Activated naive CD4-positive, alpha-beta T cell treated with anti-CD3 and anti-CD28 coated beads, Interleukin-2, amount 50 U/mL, for 16 hours (primary cell): ENCODE data around the gene SHC1.

Experiments
- DNase-seq: peaks from one replicate; pipeline ENCODE4 v3.0.0-alpha.2; 2020

SHC1 gene

DNA sequence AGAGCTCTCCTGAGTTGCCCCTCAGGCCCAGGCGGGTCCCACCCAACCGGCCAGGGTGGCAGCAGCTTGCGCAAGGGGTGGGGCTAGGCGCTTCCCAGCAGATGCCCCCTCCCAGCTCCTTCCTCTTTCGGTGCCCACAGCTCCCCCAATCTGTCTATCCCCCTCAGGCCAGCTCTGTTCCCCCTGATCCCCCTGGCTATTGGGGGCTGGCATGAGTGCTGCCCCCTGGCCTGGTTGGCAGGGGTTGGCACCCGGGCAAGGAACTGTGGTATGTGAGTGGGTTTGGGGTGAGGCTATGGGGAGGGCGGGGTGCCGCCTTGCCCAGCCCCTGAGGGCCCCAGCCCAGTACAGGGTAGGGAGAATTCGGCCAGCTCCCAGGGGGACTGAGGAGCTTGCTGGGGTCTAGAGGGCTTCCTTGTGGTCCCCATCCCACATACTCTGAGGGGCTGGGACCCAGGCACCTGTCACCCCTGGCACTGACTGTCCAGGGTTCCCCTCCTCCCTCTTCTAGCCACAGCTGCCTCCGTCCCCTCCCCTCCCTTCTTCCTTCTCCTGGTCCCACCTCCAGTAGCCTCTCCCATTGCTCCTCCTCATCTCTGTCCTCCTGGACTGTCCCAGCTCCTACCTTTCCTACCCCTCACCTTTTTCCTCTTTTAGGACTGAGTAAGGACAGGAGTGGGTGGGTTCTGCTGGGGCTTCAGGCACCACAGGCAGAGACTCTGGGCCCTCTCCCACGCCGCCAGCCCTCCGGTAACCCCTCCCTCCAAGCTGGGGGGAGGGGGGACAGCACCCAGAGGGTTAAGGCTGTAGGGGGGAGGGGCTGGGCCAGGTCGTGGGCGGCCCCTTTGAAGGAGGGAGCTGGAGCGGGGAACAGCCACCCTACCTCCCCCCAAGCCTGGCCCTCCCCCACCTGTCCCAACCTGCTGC is 37.7 kb upstream of the SHC1 start:
- peak; percentile 75 for DNase-seq

DNA sequence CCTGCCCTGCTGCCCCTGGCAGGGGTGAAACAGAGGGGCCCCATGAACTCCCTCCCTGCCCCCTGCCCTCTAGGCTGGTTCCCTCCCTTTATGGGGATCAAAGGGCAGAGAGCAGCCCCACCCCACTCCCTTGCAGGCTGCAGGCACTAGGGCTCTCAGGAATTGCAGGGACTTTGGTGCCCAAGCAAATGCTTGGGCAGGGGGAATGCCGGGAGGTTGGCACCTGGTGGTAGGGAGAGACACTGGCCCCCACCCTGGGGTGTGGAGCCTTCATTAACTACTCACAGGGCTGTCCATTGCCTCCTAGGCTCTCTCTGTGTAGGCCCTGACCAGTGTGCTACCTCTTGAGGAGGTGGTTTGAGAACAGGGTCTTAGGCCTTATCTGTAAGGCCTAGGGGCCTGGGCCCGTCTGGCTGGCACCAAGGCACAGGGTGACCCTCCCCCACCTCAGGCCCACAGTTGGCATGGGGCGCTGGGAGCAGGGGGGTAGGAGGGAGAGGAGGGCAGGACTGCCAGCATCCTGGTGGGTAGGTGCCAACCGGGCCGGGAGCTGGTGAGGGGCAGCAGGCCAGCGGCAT is 36.8 kb upstream of the SHC1 start:
- peak; percentile 9 for DNase-seq

- peak; percentile 26 for DNase-seq
Measured at GRCh38 chr1:155006601-155007101, 36.1 kb upstream of the SHC1 start.

DNA sequence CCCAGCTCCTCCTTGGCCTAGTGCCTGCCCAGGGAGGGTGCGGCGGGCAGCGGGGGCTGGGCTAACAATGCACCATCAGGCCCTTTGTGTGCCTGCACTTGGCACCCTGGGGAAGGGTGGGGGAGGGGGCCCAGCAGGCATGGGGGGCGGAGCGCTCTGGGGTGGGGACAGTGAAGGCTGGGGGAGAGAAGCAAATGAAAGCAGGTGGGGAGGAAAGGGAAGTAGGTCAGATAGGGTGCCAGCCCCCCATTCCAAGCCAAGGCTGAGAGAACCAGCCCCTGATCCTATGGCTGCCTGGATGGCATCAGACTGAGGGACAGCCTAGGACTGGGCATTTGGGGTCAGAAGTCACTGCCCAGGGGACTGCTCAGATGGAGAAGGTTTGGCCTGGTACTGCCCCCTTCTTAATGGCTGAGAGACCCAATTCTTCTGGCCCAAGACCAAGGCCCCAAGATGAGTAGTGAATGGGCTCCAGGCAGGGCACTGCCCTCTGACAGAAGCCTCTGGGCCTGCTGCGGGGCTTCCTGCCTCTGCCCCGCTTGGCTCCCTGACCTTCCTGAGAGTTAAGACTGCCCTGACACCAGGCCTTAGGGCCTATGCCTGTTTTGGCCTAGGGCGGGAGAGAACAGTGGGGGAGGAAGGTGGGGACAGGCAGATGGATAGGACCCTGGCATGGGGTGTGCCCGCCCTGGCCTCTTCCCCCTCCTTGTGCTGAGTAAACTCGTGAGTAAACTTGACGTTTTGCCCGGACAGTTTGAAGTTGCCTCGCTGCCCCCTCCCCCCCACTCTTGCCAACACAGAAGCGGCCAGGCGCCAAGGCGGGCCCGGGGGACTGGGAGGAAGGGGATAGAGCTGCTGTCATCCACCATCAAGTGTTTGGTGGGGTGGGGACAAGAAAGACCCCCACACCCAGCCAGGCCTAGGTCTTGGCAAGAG is 34.8 kb upstream of the SHC1 start:
- DNase-seq: peak; percentile 29

DNA sequence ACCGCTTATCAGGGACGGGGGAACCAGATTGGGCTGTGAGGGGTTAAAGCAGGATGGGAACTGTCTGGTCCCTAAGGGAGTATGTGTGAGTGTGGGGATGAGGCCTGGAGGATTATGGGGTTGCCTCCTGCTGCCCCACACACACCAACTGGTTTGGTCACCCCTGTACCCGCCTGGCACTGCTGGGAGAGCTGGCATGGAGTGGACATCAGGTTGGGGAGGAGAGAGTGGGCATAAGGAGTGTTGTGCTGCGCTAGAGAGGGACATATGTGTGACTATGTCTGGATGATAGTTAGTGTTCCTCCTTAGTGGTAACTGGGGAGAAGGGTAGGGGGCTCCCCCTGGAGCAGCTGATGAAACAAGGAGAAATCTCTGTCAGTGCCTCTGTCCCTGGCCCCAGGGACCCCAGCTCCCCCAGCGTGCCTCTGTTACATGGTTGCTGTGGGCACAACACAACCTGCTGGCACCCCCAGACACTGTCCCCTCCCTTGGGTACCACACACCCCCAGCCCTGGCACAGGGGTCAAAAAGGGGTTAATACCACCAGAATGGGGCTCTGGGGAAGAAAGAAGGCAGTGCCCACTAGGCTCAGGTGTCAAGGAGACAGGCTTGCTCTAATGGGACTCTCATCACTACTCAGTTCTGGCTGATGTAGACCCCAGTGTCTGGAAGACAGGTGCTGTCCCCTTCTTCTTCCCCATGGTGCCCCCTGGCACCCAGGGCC is 34.0 kb upstream of the SHC1 start:
- DNase-seq: peak; percentile 21

DNA sequence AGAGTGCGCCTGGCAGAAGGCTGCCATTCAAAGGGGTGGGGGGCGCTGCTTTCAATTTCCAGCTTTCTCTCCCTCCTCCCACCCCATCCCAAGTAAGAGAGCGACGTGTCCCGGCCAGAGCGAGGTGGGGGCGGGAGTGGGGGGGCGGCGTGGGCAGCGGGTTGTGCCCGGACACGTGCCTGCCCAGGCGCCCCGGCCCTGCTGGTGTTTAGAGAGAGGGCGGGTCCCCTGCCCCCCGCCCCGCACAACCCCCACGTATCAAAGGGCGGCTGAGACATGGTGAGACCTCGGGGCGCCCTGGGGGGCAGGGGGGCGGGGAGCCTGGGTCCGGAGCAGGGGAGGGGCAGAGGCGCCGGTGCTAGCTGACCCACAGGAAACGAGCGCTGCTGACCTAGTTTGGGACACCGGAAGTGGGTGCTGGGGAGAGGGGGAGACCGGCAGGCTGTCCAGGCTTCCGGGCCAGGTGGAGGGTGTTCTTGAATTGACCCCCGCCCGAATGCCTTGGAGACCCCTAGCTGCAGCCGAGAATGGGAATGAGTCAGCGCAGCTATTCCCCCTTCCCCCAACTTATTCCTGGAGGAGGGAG is 33.3 kb upstream of the SHC1 start:
- DNase-seq: no peak

- peak; percentile 35 for DNase-seq
Measured at GRCh38 chr1:155003227-155003765, 32.7 kb upstream of the SHC1 start.

DNA sequence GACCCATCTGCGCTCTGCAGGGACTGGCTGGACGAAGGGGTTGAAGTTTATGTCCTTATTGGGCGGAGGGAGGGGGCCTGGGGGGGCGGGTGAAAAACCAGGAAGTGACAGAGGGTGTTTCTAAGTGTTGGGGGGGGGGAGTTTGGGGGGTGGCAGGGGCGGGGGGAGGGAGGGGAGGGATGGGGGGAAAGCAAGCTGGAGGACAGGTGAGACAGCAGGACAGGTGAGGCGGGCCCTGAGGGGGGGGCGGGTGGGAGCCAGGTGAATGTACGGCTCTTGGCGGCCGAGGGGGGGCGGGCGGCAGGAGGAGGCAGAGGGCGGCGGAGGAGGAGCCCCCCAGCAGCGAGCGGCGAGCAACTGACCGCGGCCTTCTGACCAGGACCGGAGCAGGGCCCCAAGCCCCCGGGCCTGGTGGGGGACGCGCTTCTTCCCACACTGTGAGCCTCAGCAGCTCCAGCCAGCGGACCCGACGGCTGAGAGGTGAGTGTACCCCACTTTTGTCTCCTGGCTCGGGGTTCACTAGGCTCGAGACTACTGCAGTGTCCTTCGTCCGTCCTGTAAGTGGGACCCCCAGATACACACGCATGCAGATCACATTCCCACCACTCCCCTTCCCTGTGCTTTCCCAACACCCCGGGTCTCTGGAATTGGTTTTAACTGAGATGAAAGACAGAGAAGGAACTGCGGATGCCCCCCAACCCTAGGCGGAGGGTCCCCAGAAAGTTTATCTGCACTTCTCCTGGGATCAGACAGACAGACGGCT is 32.1 kb upstream of the SHC1 start, which contains the start of gene ZBTB7B:
Gene ZBTB7B, plus strand, starts transcription at position 339 of the 763 bp plus-strand sequence. CDS start 11,859 bp downstream, outside the sequence.
- peak; percentile 14 for DNase-seq

DNA sequence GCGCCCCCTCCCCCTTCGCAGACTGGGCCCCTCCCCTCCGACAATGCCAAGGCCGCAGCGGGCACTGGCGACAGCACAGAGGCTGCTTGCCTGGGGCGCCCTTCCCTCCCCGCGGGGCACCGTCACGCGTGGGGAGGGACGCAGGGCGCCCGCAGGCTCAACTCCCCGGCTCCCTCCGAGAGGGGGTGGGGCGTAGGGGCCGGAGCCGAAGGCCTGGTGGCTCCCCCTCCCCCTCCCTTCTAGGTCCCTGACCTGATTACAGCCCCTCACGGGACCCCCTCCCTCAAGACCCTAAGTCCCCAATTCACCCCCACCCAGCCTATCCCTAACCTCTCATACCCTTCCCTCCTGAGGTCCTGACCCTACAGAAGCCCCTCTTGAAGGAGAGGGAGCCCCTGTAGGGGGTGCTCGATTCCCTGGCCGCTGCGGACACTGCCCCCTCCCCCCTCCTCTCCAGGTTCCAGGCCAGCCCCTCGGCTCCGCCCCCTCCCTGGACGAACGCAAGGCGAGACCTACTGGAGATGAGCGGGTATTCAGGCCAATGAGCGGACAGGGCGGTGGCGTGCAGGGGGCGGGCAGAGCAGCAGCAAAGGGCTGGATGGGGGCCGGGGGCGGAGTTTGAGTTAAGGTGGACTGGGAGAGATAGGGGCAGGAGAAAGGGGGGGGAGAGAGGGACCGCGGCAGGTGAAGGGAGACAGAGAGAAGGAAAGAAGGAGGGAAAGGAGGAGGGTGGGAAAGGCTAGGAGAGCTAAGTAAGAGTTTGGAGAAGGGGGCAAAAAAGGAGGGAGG is 31.3 kb upstream of the SHC1 start:
- DNase-seq: peak; percentile 99

GRCh38 chr1:155001425-155001674 is 30.8 kb upstream of the SHC1 start:
- DNase-seq: no peak

- DNase-seq: peak; percentile 77
Measured at GRCh38 chr1:155000726-155001424, 30.3 kb upstream of the SHC1 start.

- no peak for DNase-seq
Measured at GRCh38 chr1:155000411-155000725, 29.8 kb upstream of the SHC1 start.

DNA sequence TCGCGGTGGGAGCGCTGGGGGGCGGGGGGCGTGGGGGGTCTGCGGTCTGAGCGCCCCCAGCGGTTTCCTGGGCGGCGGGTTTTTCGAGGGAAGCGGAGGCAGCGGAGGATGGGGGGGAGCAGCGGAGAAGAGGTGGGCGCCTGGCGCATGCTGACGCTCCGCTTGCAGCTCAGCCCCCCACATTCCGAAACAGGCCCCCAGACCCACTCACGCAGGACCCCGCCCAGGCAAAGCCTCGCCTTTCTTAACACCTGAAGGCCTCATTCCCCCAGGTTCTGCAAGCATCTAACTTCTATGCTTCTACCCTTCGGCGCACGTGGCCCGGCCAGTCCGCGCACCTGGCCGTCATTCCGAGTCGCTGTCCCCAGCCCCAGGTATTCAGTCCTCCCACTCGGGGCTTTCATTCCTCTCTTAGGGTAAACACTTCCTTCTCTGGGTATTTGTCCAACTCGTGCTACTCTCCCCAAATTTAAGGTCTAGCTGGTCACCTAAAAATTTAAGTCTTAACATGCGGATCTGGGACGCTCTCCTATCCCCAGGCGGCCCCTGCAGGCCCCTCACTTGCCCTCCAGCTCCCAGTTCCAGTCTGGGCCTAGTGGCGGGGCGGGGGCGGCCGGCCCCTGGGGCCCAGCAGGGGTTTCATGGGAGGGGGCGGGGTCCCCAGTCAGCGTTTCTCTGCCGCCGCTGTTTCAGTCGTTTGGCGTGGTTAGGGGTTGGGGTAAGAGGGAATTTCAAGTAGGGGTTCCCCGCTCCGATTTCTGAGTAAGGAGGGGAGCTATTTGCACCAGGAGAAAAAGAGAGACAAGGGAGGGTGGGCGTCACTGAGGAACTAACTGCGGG is 29.2 kb upstream of the SHC1 start:
- peak; percentile 61 for DNase-seq

- peak; percentile 77 for DNase-seq
Measured at GRCh38 chr1:154998818-154999570, 28.4 kb upstream of the SHC1 start.

DNA sequence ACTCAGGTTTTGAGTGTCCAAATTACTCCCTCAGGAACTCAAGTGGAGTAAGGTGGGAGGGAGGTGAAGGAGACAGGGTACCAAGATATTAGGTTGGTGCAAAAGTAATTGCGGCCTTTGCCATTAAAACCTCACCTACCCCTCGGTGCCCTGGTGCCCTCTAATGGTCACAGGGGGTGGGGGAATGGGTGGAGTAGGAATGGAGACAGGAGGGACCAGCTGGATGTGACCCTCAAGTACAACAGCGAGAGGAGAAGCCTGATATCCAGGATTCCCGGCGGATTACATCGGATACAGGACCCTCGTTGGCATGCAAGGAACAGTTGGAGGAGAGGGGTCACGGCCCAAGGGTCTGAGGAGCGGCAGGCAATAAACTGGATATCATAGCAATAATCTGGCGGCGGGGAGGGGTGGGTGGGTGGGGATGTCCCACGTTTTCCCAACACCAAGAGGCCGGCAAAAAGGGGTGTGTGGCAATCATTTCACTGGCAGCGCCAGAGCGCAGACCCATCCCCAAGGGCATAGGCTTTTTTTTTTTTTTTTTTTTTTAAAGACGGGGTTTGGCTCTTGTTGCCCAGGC is 27.7 kb upstream of the SHC1 start:
- peak; percentile 6 for DNase-seq

GRCh38 chr1:154996966-154997701 is 26.6 kb upstream of the SHC1 start:
- peak; percentile 5 for DNase-seq
